Ovary (tissue), 3 donors: Measurements from ENCODE around the gene SLIT3.

Experiments
- CTCF ChIP-seq, 3 donors: fragments of 450-650 bp in 2 of 3; fragments of 200-600 bp in 1 of 3; IDR thresholded peaks; one replicate each; pipeline versions ENCODE4 v1.5.1 to v1.8.0; 2016 to 2022; ENCODE audit warnings: antibody characterized with exemption in 3 of 3, mild to moderate bottlenecking in 1 of 3
- EP300 ChIP-seq: sonication (generic); formaldehyde crosslinking; IDR thresholded peaks from one replicate; pipeline ENCODE4 v1.6.1; 2017; ENCODE audit warnings: antibody characterized with exemption
- POLR2A ChIP-seq: fragments of 450-650 bp; IDR thresholded peaks from one replicate; pipeline ENCODE4 v1.6.1; 2017; ENCODE audit warnings: antibody characterized with exemption, mild to moderate bottlenecking, moderate library complexity
- donor health status: DM: no; HTN: no; CAD: no.

GRCh38 chr5:168740092-168740800 lies 560.7 kb downstream of the SLIT3 start:
- TF ChIP-seq CTCF (IDR thresholded peaks at IDR 0.05) (no peak), POLR2A (no peak), EP300 (no peak)
